Left cardiac atrium (tissue), 4 donors: ENCODE results near the gene GUK1. TPM values are rescaled to one million over a fixed set of nuclear protein-coding genes. Genes with fewer than 3 reads are reported as not detected.
A peak's percentile ranks its signal among the peaks of the same experiment; 100 is the strongest.
"Not testable (repeated sequence)": the region's sequence is repeated elsewhere in the genome, so short reads cannot be mapped to it uniquely, and the experiment has no call there.

ENCODE experiments used
- ATAC-seq, 2 donors: fragments of 200-7000 bp; cut with Tn5 transposase; one replicate each; pipeline ENCODE4 v1.9.1; 2020; ENCODE audit warnings: mild to moderate bottlenecking in 2 of 2, moderate library complexity in 2 of 2
- DNase-seq: peaks from one replicate; pipeline ENCODE4 v3.0.0-alpha.2; 2020
- intact Hi-C, 2 donors: fragments of 100-400 bp; cut with DNase I; formaldehyde crosslinking; loops; one replicate each; pipeline versions ENCODE4 v1.14.1 to v1.15.1; 2022 to 2023
- microRNA-seq, 2 donors: library from miRNA; unstranded; fragments of <30 nt; microRNA quantifications; one replicate each; pipeline ENCODE4 v1.2.0, GENCODE V29; 2020
- total RNA-seq, 2 donors: library from RNA; stranded (reverse); fragmentation: NEBNext Ultra II Directional; extraction: Animal tissue kit (Norgen Biotek cat#: 25700); gene quantifications; one replicate each; pipeline ENCODE4 v1.2.1, GENCODE V29; 2021
- donor health status: DM: no; HTN: yes; CAD: no.
- donor health status: DM: no; HTN: yes; CAD: no; lungs with severe emphysema.
- donor health status: DM: yes; HTN: yes; CAD: no.
- donor health status: Dilated cardiomyopathy.

Gene GUK1
- total RNA-seq, 2 donors from 2014 or later, result 153 to 185 TPM

DNA sequence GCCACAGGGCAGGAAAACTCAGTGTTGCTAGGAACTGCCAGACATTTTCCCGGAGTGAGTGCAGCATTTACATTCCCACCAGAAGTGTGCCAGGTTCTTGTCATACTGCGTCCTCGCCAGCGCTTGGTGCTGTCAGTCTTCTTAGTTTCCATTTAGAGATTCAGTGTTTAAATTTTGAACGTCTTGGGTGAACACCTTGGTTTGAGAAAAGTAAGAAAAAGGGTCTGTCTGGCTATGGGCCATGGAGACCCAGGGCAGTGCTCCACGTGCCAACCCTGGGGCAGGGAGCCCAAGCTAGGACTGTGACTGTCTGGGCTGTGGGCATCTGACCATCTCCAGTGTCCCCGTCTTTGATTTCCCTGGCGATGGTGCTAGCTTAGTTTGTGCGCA lies 41.6 kb downstream of the GUK1 start:
- intact Hi-C loops, result no loop called here
- no peak for ATAC-seq
- DNase-seq, result no peak

GRCh38 chr1:228182296-228183030 lies 42.4 kb downstream of the GUK1 start:
- no peak for DNase-seq
- no peak for ATAC-seq
- intact Hi-C loops, result no loop called here

- no peak for DNase-seq
- no peak for ATAC-seq
- intact Hi-C loops, result no loop called here
Observed at GRCh38 chr1:228184152-228184551, 44.1 kb downstream of the GUK1 start.

DNA sequence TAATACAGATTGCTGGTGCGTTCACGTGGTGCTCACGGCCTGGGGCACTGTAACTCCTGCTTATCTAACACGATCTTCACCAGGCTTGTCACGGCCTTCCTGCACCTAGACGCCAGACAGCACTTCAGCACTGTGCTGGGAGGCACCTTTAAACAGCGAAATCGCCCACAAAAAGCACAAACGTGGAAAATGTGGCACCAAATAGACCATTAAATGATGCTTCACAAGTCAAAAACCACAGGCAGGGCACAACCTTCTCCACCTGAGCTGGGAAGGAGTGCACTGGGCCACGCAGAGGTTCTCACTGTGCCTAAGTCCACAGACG lies 45.5 kb downstream of the GUK1 start:
- ATAC-seq (peak in 1 of 2 donors; percentile 16), DNase-seq (no peak)
- intact Hi-C loops, result no loop called here

DNA sequence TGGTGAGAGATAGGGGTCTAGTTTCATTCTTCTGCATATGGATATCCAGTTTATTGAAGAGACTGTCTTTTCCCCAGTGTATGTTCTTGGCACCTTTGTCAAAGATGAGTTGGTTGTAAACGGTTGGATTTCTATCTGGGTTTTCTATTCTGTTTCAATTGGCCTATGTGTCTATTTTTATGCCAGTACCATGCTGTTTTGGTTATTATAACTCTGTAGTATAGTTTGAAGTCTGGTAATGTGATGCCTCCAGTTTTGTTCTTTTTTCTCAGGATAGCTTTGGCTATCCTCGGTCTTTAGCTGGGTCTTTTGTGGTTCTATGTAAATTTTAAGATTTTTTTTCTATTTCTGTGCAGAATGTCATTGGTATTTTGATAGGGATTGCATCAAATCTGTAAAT lies 48.2 kb downstream of the GUK1 start:
- intact Hi-C loops, ATAC-seq, DNase-seq: not testable (repeated sequence)

GRCh38 chr1:228190182-228190581 lies 50.1 kb downstream of the GUK1 start:
- no peak for ATAC-seq
- DNase-seq, result no peak
- intact Hi-C loops, result no loop called here

DNA sequence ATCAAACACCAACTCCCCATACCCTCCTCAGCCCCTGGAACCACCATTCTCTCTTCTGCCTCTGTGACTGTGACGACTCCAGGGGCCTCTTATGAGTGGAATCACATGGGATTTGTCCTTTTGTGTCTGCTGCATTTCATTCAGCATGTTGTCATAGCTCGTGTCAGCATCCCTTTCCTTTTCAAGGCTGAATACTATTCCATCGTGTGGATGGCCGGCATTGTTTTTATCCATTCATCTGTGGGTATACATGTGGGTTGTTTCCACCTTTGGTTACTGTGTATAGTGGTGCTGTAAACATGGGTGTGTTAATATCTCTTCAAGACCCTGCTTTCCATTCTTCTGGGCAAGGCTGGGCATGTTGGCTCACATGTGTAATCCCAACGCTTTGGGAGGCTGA lies 50.7 kb downstream of the GUK1 start:
- ATAC-seq (no peak), DNase-seq (no peak)
- intact Hi-C loops, result no loop called here

DNA sequence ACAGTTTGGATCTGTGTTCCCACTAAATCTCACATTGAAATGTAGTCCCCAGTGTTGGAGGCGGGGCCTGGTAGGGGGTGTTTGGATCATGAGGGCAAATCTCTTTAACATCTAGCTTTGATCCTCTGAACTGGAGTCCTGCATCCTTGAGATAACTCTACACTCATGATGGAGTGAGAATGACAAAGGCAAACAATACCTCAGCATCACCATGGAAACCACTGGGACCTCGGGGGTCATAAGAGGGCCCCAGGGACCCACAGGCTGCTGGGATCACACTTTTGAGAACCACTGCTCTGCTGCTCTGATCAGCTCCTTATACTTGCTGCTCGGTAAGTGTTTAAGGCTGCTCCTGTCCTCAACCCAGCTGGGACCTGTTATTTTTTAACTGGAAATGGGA lies 54.4 kb downstream of the GUK1 start:
- intact Hi-C loops, result no loop called here
- ATAC-seq, result no peak
- no peak for DNase-seq

DNA sequence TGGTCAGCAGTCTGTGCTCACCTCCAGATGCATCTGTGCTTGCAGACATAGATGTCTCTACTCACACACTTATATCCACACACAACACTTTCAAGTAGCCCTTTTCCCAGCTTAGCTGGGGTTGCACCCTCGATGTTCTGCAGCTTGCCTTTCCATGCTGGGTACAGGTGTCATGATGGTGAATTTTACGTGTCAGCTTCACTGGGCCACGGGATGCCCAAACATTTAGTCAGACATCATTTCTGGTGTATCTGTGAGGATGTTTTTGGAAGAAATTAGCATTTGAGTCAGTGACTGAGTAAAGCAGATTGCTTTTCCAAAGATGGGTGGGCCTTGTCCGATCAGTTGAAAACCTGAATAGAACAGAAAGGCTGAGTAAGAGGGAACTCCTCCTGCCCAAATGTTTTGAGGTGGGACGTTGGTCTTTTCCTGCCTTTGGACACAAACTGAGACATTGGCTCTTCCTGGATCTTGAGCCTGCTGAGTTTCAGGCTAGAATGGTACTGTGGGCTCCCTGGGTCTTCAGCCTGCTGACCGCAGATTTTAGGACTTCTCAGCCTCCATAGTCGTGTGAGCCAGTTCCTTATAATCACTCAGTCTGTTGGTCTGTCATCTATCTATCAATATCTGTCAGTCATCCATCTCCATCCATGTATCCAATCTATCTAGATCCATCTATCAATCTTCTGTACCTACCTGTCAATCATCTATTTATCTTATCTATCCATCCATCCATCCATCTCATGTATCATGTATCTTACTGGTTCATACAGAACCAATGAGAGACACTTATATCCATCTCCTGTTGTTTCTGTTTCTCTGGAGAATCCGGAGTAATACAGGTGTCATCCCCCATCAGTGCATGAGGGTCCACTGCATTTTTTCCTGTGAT lies 55.1 kb downstream of the GUK1 start:
- ATAC-seq, result no peak
- no peak for DNase-seq
- intact Hi-C loops, result no loop called here

DNA sequence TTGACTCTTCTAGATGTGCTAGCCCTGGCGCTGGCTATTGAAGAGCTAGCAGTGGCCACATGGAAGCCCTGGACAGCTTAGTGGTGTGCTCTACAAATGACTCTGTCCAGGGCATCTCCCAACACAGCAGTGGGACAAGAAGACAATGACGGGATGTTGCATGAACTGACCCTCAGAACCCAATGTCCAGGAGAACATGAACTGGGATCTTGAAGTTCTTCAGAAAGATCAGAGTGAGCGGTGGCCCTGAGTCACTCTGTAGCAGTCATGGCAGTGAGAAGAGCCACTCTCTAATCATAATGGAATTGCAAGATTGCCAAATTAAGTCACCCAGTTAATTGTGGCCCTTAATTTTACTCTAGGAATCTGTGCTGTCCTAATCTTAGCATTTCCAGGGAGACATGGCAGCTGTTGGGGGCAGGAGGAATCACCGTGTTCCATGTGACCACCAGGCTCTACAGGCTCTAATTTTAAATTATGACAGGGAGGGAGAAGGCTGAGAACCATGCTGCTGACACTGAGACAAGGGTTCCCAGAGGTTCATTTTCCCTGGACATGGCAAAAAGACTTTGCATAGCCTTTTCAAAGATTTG lies 57.6 kb downstream of the GUK1 start:
- ATAC-seq (peak; percentile 90 to 92), DNase-seq (no peak)
- intact Hi-C loops, result no loop called here

Small RNAs within 50 kb of the gene (microRNA-seq; reads per million reads assigned to microRNA genes)
- gene MIR3620, result 1.2 to 2.7 reads per million in 2 donors

Other genes starting within 250 kb of the GUK1 start
- 1 to 10 TPM in 1 of 2 donors, under 1 TPM in 1; 0.80 to 1.1 TPM for gene WNT9A, start 192.3 kb upstream of the GUK1 start, total RNA-seq
- not detected for gene WNT3A, start 133.3 kb upstream of the GUK1 start, total RNA-seq
- 100 to 1,000 TPM; 295 to 397 TPM for gene ARF1, start 57.6 kb upstream of the GUK1 start, total RNA-seq
- gene C1orf35, start 37.0 kb upstream of the GUK1 start, total RNA-seq, result 1 to 10 TPM; 7.7 to 8.0 TPM
- gene MRPL55, start 31.0 kb upstream of the GUK1 start, total RNA-seq, result 10 to 100 TPM; 43.5 to 48.9 TPM
- 1 to 10 TPM; 2.2 to 2.3 TPM for gene GJC2, start 9.7 kb downstream of the GUK1 start, total RNA-seq
- gene IBA57, start 25.5 kb downstream of the GUK1 start, total RNA-seq, result 10 to 100 TPM; 10.4 to 10.5 TPM
- 100 to 1,000 TPM; 194 to 201 TPM for gene OBSCN, start 67.8 kb downstream of the GUK1 start, total RNA-seq